Left colon (tissue), 2 donors: ENCODE measurements around the gene PIANP. TPM values are rescaled to one million over a fixed set of nuclear protein-coding genes. Genes with fewer than 3 reads are reported as not detected.
A peak's percentile ranks its signal among the peaks of the same experiment; 100 is the strongest.

Experiments
- ATAC-seq: fragments of 200-7000 bp; cut with Tn5 transposase; one replicate; pipeline ENCODE4 v1.9.1; 2020; ENCODE audit warnings: mild to moderate bottlenecking, moderate library complexity
- DNase-seq, 2 donors: peaks; one replicate each; pipeline ENCODE4 v3.0.0-alpha.2; 2020
- intact Hi-C, 2 donors: fragments of 100-400 bp; cut with DNase I in 1 of 2; cut with micrococcal nuclease in 1 of 2; formaldehyde crosslinking; loops; one replicate each; pipeline versions ENCODE4 v1.11.2 to v1.14.0; 2022; cut with DNase I, micrococcal nuclease
- total RNA-seq, 2 donors: library from RNA; stranded (reverse); fragmentation: NEBNext Ultra II Directional; extraction: Animal tissue kit (Norgen Biotek cat#: 25700); gene quantifications; one replicate each; pipeline ENCODE4 v1.2.1, GENCODE V29; 2021
- donor health status: DM: no; HTN: no; CAD: no.
- donor health status: DM: yes; HTN: yes; CAD: no.

Gene PIANP
- total RNA-seq, 2 donors from 2014 or later, result 0.52 to 0.67 TPM

GRCh38 chr12:6688999-6689882, 11.4 kb downstream of the PIANP start, which contains the start of gene ZNF384:
ZNF384 (minus strand) TSS chr12:6689375; CDS start chr12:6679520, 9,855 bp downstream.
- ATAC-seq (peak; percentile 87), DNase-seq (peak; percentile 94 to 99)
- intact Hi-C loops, result no loop called here

GRCh38 chr12:6688543-6688998, 12.0 kb downstream of the PIANP start:
- DNase-seq, result peak; percentile 66 to 73
- peak; percentile 47 for ATAC-seq
- intact Hi-C loops, result no loop called here

GRCh38 chr12:6685814-6686213, 14.8 kb downstream of the PIANP start:
- intact Hi-C loops, result no loop called here
- ATAC-seq (no peak), DNase-seq (no peak)

GRCh38 chr12:6684609-6685008, 16.0 kb downstream of the PIANP start:
- ATAC-seq (no peak), DNase-seq (no peak)
- intact Hi-C loops, result no loop called here

GRCh38 chr12:6676962-6677361, 23.7 kb downstream of the PIANP start:
- ATAC-seq, result no peak
- intact Hi-C loops, result no loop called here
- no peak for DNase-seq

- ATAC-seq, result no peak
- intact Hi-C loops, result no loop called here
- no peak for DNase-seq
Measured at GRCh38 chr12:6672143-6672542, 28.5 kb downstream of the PIANP start.

- intact Hi-C loops, result no loop called here
- no peak for DNase-seq
- ATAC-seq, result peak; percentile 15
Measured at GRCh38 chr12:6667559-6668210, 32.9 kb downstream of the PIANP start.

GRCh38 chr12:6666211-6666610, 34.4 kb downstream of the PIANP start:
- intact Hi-C loops, result no loop called here
- ATAC-seq, result no peak
- no peak for DNase-seq

GRCh38 chr12:6664902-6665301, 35.7 kb downstream of the PIANP start:
- intact Hi-C loops, result no loop called here
- ATAC-seq (no peak), DNase-seq (no peak)

GRCh38 chr12:6662906-6663742, 37.5 kb downstream of the PIANP start, which contains the start of gene ING4:
ING4 (minus strand) TSS chr12:6663119; CDS start chr12:6663101, 18 bp downstream.
- peak; percentile 97 to 99 for DNase-seq
- peak; percentile 98 for ATAC-seq
- intact Hi-C loops, result no loop called here

- ATAC-seq, result peak; percentile 39
- DNase-seq, result no peak
- intact Hi-C loops, result no loop called here
Measured at GRCh38 chr12:6662602-6662905, 38.1 kb downstream of the PIANP start.

- intact Hi-C loops, result no loop called here
- DNase-seq (no peak), ATAC-seq (no peak)
Measured at GRCh38 chr12:6653987-6654386, 46.6 kb downstream of the PIANP start.

- intact Hi-C loops, result no loop called here
- DNase-seq (no peak), ATAC-seq (no peak)
Measured at GRCh38 chr12:6653342-6653741, 47.3 kb downstream of the PIANP start.

GRCh38 chr12:6652391-6652790, 48.2 kb downstream of the PIANP start:
- ATAC-seq (no peak), DNase-seq (no peak)
- intact Hi-C loops, result no loop called here

GRCh38 chr12:6650832-6651231, 49.8 kb downstream of the PIANP start:
- intact Hi-C loops, result no loop called here
- DNase-seq, result no peak
- ATAC-seq, result no peak

GRCh38 chr12:6647083-6647604, 53.5 kb downstream of the PIANP start, which contains the start of gene ACRBP:
ACRBP (minus strand) TSS chr12:6647432; CDS start chr12:6647366, 66 bp downstream.
- intact Hi-C loops, result no loop called here
- DNase-seq (peak; percentile 80 to 86), ATAC-seq (peak; percentile 93)

- DNase-seq (no peak), ATAC-seq (peak; percentile 44)
- intact Hi-C loops, result no loop called here
Measured at GRCh38 chr12:6646276-6647082, 54.1 kb downstream of the PIANP start.

- intact Hi-C loops, result no loop called here
- ATAC-seq, result peak; percentile 46
- DNase-seq, result peak in 1 of 2 donors; percentile 59
Measured at GRCh38 chr12:6644903-6645302, 55.7 kb downstream of the PIANP start.
